ENCODE data around the gene CYP46A1.

Gene CYP46A1

DNA sequence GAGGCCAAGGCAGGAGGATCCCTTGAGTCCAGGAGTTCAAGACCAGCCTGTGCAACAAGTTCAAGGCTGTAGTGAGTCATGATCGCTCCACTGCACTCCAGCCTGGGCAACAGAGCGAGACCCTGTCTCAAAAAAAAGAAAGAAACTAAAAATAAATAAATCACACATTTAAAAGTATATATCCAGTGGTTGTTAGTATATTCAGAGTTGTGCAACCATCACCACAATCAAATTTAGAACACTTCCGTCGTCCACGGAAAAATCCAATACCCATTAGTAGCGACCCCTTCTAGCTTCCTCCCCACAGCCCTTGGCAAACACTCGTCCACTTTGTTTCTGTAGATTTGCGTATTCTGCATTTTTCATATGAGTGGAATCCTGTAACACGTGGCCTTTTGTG lies 64.4 kb downstream of the CYP46A1 start:
- Histone ChIP-seq H3K27ac (ENCODE audit: low read length) (no peak overlapping the region), H3K9me3 (ENCODE audit: control insufficient read depth, low read depth, low read length) (no peaks in the 10 kb centered on the region), H3K4me3 (ENCODE audit: low read length) (no peak overlapping the region), H3K27me3 (ENCODE audit: control insufficient read depth, insufficient read depth, low read length) (no peaks in the 10 kb centered on the region), H3K4me1 (ENCODE audit: control insufficient read depth, low read depth, low read length) (peaks cover 11% of the 10 kb centered on the region), H3K9ac (ENCODE audit: low read length) (no peak overlapping the region), H3K36me3 (ENCODE audit: control insufficient read depth, low read depth, low read length) (no peaks in the 10 kb centered on the region)

DNA sequence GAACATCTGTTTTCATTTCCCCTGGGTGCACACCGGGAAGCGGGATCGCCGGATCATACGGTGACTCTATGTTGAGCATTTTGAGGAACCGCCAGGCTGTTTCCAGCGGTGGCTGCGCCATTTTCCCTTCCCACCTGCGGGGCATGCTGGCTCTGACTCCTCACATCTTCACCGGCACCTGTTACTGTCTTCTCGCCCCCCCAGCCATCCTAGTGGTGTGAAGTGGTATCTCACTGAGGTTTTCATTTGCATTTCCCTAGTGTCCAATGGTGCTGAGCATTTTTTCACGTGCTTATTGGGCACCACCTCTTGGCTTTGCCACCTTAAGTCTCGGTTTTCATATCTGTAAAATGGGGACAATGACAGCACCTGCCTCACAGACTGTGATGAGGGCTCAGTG lies 65.0 kb downstream of the CYP46A1 start:
- Histone ChIP-seq H3K4me1 (ENCODE audit: control insufficient read depth, low read depth, low read length) (peaks cover 8% of the 10 kb centered on the region), H3K4me3 (ENCODE audit: low read length) (no peak overlapping the region), H3K36me3 (ENCODE audit: control insufficient read depth, low read depth, low read length) (no peaks in the 10 kb centered on the region), H3K9ac (ENCODE audit: low read length) (no peak overlapping the region), H3K9me3 (ENCODE audit: control insufficient read depth, low read depth, low read length) (no peaks in the 10 kb centered on the region), H3K27ac (ENCODE audit: low read length) (no peak overlapping the region), H3K27me3 (ENCODE audit: control insufficient read depth, insufficient read depth, low read length) (no peaks in the 10 kb centered on the region)

DNA sequence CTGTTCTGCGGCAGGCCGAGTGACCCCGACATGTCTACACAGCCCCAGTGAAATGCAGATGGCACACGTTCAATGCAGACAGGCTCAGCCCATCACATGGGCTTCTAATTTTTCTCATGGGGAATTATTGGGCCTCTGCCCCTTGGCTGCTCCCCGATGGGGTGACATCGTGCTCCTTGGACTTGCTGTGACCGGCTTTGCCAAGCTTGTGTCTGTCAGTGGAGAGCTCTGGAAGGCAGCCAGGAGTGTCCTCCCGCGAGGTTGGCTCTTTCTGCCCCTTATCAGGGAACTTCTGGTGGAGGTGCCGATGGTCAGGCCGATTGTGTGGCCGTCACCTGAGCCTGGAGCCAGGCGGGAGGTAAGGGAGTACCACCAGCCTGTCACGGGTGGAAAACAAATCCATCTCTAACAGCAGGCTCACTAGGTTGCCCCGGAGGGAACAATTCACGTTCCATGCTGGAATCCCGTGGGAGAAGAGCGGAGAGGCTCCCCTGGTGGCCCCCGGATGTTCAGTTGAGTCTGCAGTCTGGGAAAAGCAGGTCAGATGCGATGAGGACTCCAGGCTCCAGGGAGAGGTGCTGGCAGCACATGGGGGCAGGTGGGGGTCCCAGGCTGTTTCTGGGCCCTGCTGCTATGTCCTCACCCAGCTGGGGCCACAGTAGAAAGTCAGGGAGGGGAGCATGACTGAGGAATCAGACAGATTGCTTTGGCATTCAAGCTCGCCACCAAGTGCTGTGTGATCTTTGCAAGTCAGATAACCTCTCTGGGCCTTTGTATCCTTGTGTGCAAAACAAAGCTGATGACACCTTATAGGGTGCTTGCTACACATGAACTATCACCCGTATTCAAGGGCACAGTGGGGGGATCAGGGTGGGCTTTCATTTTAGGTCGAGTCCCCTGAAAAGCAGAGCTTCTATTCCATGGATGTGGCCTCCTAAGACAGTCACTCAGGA lies 65.9 kb downstream of the CYP46A1 start:
- Histone ChIP-seq H3K4me3 (ENCODE audit: low read length) (no peak overlapping the region), H3K9me3 (ENCODE audit: control insufficient read depth, low read depth, low read length) (no peaks in the 10 kb centered on the region), H3K9ac (ENCODE audit: low read length) (no peak overlapping the region), H3K4me1 (ENCODE audit: control insufficient read depth, low read depth, low read length) (no peaks in the 10 kb centered on the region), H3K27ac (ENCODE audit: low read length) (no peak overlapping the region), H3K36me3 (ENCODE audit: control insufficient read depth, low read depth, low read length) (no peaks in the 10 kb centered on the region), H3K27me3 (ENCODE audit: control insufficient read depth, insufficient read depth, low read length) (no peaks in the 10 kb centered on the region)

DNA sequence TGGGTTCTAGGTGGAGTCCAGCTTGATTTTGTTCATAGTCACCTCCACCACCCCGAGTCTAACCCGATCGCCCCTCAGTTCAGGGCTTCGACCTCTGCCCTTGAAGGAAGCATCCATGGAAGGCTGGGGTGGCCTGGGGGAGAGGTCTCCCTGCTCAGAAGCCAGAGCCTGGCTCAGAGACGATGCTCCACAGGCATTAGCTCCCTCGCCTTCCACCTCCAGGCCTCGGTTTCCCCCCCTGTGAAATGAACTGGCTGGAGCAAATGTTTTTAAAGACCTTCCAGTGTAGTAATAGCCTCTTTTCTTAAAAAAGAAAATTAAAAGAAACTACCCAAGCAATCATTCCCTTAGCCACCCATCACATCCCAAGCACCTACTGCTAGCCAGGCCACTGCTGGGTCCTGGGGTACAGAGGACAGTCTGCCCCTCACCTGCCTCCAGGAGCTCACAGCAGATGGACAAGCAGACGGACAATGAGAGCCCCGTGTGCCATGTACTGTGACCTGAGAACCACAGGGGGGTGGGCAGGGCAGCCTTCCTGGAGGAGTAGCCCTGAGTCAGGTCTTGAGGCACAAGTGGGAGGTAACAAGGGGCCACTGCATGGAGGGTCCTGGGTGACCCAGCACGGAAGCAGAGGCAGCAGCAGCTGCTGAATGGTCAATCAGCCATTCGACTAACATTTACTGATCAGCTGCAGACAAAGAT lies 66.8 kb downstream of the CYP46A1 start:
- Histone ChIP-seq H3K4me1 (ENCODE audit: control insufficient read depth, low read depth, low read length) (no peaks in the 10 kb centered on the region), H3K9me3 (ENCODE audit: control insufficient read depth, low read depth, low read length) (no peaks in the 10 kb centered on the region), H3K36me3 (ENCODE audit: control insufficient read depth, low read depth, low read length) (no peaks in the 10 kb centered on the region), H3K27ac (ENCODE audit: low read length) (no peak overlapping the region), H3K9ac (ENCODE audit: low read length) (no peak overlapping the region), H3K4me3 (ENCODE audit: low read length) (no peak overlapping the region), H3K27me3 (ENCODE audit: control insufficient read depth, insufficient read depth, low read length) (no peaks in the 10 kb centered on the region)

DNA sequence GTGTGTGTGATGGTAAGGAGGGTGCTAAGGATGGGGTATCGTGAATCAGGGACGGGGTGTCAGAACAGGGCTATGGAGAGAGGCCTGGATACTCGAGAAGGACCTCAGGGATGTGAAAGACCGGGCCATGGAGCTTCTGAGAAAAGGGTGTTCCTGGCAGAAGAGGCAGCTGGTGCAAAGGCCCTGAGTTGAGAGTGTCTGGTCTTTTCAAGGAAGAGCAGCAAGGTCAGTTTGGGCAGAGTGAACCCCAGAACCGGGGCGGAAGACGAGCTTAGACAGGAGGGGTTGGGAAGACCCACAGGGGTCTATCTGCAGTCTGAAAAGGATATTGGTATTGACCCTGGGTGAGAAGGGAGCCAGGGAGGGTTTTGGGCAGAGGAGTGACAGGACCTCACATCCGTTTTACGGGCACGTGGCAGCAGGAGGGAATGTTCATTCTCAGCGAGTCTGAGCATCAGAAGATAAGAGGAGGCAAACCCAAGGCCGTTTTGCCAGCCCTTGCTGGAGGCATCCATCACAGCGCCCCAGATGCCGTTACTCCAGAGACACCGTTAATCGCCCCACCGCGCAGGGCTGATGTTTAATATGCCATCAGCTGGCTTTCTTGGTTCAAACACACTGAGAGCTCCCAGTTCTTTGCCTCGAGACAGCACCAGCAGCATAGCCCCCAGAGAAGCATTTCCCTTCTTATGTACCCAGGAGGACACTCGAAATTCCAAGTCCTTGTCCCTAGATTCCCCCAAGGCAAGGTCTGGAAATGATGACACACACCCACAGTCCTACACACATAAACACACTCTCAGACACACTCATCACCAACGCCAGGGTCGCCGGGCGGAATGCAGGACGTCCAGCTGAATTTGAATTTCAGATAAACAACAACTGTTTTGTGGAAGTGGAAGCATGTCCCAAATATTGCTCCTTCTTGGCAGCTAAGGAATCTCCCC lies 67.7 kb downstream of the CYP46A1 start:
- Histone ChIP-seq H3K4me1 (ENCODE audit: control insufficient read depth, low read depth, low read length) (no peaks in the 10 kb centered on the region), H3K9me3 (ENCODE audit: control insufficient read depth, low read depth, low read length) (no peaks in the 10 kb centered on the region), H3K4me3 (ENCODE audit: low read length) (no peak overlapping the region), H3K27ac (ENCODE audit: low read length) (no peak overlapping the region), H3K27me3 (ENCODE audit: control insufficient read depth, insufficient read depth, low read length) (no peaks in the 10 kb centered on the region), H3K36me3 (ENCODE audit: control insufficient read depth, low read depth, low read length) (no peaks in the 10 kb centered on the region), H3K9ac (ENCODE audit: low read length) (no peak overlapping the region)

DNA sequence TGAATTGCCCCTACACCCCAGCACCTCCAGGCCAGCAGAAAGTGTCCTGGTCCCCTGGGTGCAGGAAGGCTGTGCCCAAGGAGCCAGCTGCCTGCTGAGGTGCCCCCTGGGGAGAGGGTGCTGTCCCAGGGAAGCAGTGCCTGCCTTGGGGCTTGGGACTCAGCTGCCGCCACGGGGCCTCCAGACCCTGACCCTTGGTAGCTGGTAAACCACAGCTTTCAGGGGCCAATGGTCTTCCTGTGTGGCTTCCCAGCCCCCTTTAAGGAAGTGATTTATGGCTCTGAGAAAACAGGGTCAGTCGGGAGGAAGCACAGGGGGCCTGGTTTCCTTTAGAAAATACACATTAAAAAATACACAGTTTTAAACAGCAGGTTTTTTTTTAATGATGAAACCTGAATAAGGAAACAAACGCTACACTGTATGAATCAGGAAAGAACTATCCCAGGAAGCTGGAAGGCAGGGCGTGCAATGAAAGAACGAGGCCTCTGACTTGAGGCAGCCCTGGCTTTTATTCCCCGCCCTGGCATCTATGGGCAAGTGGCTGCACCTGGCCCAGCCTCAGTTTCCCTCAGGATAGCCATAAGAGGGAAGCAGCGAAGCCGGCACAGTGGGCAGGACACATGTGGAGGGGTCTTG lies 68.5 kb downstream of the CYP46A1 start:
- no peaks in the 10 kb centered on the region for H3K4me1 ChIP-seq (ENCODE audit: control insufficient read depth, low read depth, low read length)
- no peaks in the 10 kb centered on the region for H3K36me3 ChIP-seq (ENCODE audit: control insufficient read depth, low read depth, low read length)
- no peak overlapping the region for H3K27ac ChIP-seq (ENCODE audit: low read length)
- no peak overlapping the region for H3K4me3 ChIP-seq (ENCODE audit: low read length)
- no peaks in the 10 kb centered on the region for H3K27me3 ChIP-seq (ENCODE audit: control insufficient read depth, insufficient read depth, low read length)
- no peaks in the 10 kb centered on the region for H3K9me3 ChIP-seq (ENCODE audit: control insufficient read depth, low read depth, low read length)
- H3K9ac ChIP-seq (ENCODE audit: low read length), result no peak overlapping the region

DNA sequence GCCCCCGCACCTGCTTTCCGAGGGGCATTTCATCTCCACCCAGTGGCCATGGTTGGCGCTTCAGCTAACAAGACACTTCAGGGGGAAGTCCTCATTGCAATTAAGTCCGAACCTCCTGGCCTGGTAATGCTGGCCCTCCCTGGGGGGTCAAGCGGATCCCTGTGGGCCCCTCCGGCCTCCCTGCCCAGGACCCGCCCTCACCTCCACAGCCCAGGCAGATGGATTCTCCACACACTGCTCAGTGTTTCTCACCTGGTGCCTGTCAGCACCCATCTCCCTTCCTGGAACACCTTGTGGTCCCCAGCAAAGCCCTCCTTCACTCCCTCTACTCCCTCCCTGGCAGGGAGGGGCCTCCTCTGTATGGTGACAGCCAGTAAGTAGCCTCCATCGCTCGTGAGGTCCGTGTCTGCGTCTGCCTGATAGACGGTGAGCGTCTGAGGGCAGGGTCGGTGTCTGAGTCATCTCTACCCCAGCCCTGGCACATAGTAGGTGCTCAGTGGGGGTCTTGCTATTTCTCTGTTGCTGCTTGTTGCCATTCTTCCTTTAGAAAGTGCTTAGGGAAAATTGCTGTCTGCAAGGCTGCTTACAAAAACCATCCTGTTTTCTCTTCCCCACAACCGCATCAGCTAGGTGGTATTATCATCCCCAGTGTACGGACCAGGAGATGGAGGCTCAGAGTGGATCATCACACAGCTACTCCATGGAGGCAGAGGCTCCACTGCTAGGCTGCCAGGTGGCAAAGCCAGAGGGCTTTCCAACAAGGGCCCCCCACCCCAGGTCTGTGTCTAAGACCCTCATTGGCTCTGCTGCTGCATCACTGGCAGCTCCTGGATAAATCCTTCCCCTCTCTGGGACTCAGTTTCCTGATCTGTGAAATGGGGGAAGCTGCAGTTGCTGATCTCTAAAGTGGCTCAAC lies 69.4 kb downstream of the CYP46A1 start:
- Histone ChIP-seq H3K4me3 (ENCODE audit: low read length) (no peak overlapping the region), H3K4me1 (ENCODE audit: control insufficient read depth, low read depth, low read length) (peaks cover 6% of the 10 kb centered on the region), H3K9me3 (ENCODE audit: control insufficient read depth, low read depth, low read length) (no peaks in the 10 kb centered on the region), H3K36me3 (ENCODE audit: control insufficient read depth, low read depth, low read length) (no peaks in the 10 kb centered on the region), H3K9ac (ENCODE audit: low read length) (no peak overlapping the region), H3K27me3 (ENCODE audit: control insufficient read depth, insufficient read depth, low read length) (no peaks in the 10 kb centered on the region), H3K27ac (ENCODE audit: low read length) (no peak overlapping the region)

DNA sequence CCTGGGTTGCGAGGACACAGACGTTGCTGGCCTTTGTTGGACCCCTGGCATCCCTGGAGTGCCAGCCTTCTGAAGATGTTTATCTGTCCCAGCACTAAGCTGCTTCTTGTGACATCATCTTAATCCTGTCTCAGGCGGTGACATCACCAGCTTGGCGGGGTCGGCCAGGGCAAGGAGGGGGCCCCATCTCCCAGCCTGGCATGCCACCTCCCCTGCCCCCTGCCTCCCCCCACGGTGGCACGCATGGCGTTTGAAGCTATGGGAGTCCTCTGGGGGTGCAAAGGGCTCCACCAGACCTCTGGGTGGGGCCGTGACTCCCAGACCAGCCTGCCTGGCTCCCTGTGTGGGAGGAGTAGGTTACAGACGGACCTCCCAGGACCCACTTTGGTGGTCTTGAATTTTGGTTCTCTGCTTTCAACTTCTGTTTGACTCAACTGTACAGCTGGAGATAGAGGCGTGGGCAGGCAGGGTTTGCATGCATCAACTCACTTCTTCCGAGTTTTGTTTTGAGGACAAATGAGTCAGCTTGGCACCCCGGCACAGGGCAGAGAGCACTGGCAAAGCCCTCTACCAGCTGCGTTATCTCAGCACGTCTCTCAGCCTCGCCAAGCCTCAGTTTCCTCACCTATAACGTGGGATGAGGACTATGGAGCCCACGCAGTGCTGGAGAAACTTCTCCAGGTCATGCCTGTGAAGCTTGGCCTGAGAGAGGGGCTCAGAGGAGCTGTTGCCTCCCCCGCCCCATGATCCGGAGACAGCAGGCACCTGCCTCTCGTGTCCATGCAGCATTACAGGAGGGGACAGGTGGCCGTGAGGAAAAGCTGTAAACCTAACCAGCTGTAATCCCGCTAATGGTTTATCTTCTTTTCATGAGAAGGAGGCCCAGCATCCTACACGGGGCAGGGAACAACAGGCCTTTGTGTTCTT lies 70.3 kb downstream of the CYP46A1 start:
- H3K27me3 ChIP-seq (ENCODE audit: control insufficient read depth, insufficient read depth, low read length), result no peaks in the 10 kb centered on the region
- H3K4me3 ChIP-seq (ENCODE audit: low read length), result no peak overlapping the region
- H3K27ac ChIP-seq (ENCODE audit: low read length), result no peak overlapping the region
- no peak overlapping the region for H3K9ac ChIP-seq (ENCODE audit: low read length)
- no peaks in the 10 kb centered on the region for H3K9me3 ChIP-seq (ENCODE audit: control insufficient read depth, low read depth, low read length)
- H3K4me1 ChIP-seq (ENCODE audit: control insufficient read depth, low read depth, low read length), result peaks cover 12% of the 10 kb centered on the region
- H3K36me3 ChIP-seq (ENCODE audit: control insufficient read depth, low read depth, low read length), result no peaks in the 10 kb centered on the region

DNA sequence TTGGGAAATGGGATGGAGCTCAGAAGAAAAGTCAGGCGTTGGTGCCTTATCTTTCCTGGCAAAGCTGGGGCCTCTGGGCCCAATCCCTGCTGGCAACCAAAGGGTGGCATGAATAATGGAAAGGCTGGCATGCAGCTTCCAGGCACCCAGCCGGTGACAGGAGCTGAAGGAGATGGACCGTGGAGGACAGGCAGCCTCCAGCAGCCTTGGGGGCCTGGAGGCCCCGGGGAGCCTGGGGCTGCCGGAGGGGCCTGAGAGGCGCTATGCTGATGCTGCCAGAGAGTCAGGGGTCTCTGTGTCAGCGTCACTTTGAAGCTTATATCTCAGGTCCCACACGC lies 70.9 kb downstream of the CYP46A1 start:
- no peaks in the 10 kb centered on the region for H3K27me3 ChIP-seq (ENCODE audit: control insufficient read depth, insufficient read depth, low read length)
- H3K27ac ChIP-seq (ENCODE audit: low read length), result no peak overlapping the region
- H3K9ac ChIP-seq (ENCODE audit: low read length), result no peak overlapping the region
- H3K4me3 ChIP-seq (ENCODE audit: low read length), result no peak overlapping the region
- H3K36me3 ChIP-seq (ENCODE audit: control insufficient read depth, low read depth, low read length), result no peaks in the 10 kb centered on the region
- H3K4me1 ChIP-seq (ENCODE audit: control insufficient read depth, low read depth, low read length), result peaks cover 12% of the 10 kb centered on the region
- H3K9me3 ChIP-seq (ENCODE audit: control insufficient read depth, low read depth, low read length), result no peaks in the 10 kb centered on the region
